Stimulated activated CD4-positive, alpha-beta T cell treated with anti-CD3 and anti-CD28 coated beads, Interleukin-1b, Interleukin-23, amount 100 ng/mL, for 1 hour (primary cell): ENCODE measurements around the gene UBTF.
A peak's percentile ranks its signal among the peaks of the same experiment; 100 is the strongest.

Experiments used
- DNase-seq, 2 donors: peaks; one replicate each; pipeline ENCODE4 v3.0.0-alpha.2; 2020; ENCODE audit warnings: low read depth in 2 of 2

Gene UBTF

DNA sequence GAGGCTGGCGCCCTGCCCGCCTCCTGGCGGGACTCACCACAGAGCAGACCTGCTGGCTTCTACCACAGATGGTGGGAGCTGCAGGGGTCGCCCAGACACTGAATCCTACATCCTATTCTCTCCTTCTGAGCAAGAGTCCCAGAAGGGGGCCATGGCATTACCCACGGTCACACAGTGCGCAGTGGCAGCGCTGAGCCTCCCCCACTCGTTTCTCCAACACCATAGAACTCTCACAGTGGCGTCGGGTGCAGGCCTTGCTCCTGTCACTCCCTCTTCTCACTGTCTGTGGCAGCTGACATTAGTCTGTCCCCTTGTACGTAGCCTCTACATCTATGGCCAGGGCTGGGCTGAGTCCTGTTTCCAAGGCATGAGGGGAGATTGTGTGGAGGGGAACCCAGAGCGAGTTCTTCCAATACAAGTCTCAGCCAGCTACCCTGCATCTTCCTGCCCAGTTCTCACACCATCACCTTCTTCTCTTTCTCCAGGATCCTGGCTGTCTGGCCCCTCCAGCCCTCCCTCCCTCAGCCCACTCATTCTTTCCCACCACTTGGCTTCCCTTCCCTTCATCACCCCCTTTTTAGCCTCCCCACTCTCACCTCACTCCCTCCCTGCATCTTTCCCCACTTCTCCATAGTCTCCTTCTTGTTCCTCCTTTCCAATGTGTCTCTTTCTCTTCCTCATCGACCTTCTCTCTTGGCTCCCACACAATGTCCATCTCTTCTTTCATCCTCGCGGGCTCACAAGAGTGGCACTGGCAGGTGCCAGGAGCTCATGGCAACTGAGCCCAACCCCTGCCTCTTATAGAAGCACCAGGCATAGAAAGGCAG is 5.9 kb downstream of the UBTF start:
- no peak for DNase-seq

DNA sequence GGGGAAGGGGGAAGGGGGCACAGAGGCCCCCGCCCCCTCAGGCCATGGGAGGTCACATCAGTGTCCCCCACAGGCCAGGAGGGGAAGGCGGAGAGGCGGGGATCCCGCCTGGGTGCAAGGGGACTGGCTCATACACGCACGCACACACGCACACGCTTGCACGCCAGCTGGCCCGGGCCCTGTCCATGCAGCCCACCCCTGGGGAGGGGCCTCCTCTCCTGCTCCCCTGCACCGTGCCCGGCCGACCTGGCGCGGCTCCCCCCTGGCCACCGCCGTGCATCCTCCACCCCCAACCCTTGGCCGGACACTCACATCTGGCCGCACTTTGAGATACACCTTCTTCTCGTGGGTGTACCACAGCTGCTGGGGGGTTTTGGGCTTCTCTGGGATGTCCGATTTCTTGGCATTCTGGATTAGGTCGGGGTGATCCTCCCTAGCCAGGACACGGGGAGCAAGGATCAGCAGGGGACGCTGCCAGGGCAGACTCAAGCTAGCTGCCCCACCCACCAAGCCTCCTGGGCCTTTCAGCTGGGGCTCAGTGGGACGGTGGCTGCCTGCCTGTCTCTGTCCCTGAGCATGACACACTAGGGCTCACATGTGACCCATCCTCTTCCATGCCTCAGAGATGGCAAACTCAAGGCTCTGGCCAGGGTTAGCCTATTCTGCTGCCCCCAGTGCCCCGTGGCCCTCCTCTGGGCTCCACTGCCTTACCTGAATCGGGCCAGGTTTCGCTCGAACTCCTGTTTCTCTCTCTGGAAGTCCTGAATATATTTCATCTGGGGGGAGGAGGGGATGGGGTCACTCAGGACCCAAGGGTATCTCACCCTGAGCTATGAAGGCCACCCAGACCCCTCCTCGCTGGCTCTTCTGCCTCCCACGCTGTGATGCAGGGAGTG is 6.7 kb downstream of the UBTF start:
- no peak for DNase-seq

DNA sequence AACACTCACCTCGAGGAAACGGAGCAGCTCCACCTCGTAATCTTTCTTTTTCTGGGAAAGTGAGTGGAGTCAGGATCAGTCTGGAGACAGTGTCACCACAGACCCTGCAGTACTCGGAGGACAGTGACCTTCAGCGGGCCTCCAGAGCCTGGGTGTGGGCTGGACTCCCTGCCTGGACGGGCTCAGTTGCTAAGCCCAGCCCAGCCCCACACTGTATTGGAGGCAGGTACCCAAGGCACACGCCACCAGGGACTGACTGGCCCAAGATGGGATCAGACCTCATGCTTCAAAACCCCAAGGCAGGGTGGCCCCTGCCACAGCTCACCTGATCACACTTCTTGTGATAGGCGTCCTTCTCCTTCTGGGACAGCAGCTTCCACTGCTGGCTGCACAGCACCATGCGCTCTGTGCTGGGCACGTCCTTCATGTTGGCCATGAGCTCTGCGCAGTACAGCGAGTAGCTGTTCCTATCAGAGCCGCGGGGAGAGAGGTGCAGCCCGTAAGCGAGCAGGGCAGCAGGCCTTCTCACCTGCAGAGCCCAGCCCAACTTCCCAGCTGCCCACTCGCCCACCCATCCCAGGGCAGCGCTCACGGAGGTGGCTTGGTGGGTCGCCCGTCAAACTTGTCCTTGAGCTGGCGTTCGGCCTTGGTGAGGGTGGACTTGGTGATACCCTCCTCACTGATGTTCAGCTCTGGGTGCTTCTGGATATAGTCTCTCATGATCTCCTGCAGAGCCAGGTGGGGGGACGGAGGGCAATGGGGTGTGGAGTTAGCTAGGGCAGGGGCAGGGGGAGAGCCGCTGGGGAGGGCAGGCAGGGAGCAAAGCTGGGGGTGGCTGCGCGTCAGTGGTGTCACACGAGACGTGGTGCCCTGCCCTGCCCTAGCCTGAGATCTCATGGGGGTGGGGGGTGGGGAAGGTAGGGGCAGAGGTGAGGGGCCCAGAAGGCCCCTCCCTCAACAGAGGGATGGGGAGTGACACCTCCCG is 7.9 kb downstream of the UBTF start:
- DNase-seq, result no peak

DNA sequence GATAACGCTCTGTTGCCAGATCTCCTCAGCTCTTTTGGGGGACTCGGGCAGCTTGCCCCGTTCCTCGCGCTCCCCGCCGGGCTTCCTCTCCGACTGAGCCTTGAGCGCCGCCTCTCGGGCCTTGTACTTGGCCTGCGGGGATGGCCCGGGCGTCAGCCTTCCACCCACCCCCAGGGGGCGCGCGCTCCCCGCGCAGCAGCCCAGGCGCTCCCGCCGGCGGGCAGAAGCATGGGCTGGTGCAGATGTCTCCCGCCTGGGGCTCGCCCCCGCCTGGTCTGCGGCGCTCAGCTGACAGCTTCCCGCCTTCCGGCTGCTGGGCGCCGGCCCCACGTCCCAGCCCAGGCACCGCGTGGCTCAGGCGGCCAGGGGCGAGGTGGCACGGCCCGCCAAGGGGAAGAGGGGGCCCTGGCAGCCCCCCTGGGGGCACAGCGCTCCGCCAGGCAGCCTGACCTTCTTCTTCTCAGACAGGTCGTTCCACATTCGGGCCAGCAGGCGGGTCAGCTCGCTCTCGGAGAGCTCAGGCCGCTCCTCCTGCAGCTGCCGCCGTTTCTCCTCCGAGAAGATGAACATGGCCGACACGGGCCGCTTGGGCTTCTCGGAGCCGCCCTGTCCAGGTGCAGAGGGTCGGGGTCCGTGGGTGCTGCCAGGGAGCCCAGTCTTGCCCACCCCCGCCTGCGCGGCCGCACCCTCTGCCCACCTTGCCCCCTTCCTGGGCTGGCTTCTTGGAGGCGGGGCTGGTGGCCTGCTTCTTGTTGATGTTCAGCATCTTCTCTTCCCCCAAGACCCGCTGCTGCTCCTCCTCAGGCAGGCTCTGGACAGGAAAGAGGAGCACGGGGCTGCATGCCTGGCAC is 8.9 kb downstream of the UBTF start:
- DNase-seq, result peak; percentile 84

DNA sequence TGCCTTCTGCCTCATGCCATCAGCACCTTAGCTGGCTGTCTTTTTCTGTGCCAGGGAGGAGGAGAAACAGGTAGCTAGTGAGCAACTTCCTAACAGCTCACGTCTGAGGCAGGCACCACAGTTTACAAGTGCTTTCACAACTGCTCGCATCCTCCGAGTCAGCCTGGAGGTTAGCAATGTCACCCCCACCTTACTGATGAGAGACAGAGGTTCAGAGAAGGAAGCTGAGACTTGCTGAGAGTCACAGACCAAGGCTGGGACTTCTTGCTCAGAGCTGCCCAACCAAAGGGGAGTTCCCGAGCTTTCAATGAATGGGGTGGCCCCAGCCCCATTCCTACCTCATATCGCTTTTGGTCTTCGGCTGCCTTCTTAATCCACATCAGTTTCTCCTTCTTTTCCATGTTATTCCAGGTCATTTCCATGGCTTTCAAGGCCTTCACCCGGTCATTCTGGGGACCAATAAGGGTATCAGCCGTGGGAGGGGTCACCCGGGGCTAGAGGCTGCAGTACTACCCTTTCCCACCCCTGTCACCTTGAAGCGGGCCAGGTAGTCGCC is 9.6 kb downstream of the UBTF start:
- DNase-seq, result no peak

DNA sequence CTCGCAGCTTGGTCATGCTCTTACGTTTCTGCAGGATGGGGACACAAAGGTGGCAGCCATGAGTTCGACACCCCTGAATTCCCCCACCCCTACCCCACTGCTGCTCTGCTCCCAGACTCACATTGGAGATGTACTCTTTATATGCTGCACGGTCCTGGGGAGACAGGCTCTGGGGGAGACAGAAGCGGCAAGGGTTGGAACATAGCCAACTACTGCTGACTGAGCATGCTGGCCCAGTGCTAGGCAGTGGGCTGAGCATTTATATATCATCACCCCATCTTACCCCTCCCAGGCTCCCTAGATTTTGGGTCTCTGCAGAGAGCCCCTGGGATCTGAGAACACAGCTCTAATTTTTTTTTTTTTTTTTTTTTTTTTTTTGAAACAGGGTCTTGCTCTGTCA is 11.7 kb downstream of the UBTF start:
- no peak for DNase-seq

DNA sequence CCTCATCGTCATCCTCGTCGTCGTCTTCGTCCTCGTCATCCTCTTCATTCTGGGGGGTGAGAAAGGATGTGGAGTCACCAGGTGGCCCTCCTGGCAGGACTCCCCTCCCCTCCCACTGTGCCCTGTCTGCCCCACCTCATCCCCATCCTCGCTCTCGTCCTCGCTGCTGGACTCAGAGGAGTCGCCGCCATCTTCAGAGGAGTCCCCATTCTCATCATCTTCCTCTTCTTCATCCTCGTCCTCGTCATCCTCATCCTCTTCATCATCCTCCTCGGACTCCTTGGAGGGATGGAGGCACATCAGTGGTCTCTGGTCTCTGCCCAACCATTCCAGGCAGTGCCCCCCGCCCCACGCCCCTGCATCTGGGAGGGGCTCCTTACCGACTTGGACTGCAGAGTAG is 12.2 kb downstream of the UBTF start:
- no peak for DNase-seq

DNA sequence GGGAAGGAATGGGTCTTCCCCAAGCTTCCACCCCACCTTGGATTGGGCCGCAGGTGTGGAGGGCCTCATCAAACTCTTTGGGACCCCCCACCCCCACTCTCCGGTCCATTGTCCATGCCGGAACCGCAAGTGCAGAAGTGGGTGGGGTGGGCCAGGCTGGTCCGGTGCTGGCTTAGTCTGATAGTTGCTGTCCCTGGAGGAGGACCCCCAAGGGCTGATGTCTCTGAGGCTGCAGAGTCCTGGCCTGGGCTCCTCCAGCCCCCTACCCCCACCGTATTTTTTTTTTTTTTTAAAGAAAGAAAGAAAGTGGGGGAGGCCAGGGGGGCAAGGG is 12.7 kb downstream of the UBTF start:
- no peak for DNase-seq

DNA sequence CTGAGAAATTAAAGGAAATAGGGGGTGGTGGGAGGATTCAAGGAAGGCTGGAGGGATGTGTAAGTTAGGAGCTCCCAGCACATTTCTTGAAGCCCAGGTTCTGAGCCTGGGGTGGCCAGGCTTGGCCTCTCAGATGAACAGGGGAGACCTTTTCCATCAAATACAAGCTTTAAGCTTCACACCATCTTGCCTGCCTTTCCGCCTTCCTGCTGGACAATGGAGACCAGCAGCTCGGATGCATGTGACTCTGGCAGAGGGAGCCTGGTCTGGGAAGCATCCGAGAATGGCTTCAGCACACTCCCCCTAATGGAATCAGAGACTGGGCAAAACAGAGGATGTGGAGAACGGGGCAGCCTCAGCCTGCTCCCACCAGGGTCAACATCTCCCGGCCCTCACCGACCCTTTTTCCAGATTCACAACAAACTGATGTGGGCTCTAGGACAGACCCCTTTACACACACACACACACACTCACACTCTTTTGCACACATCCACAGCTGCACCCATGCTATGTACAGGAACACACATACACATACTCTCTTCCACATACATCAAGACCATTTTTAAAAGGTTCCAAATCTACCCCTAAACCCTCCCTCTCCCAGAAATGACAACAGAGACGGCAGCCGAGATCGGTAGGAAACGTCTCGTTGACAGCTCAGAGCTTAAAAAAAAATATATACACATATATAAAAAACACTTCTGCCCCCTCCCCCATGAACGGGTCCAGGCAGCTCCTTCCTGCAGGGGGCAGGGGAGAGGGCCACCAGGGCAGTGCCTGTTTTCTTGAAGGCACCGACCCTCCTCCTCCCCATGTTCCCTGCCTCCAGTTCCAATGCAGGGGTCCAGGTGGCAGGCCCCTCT is 13.3 kb downstream of the UBTF start:
- no peak for DNase-seq

DNA sequence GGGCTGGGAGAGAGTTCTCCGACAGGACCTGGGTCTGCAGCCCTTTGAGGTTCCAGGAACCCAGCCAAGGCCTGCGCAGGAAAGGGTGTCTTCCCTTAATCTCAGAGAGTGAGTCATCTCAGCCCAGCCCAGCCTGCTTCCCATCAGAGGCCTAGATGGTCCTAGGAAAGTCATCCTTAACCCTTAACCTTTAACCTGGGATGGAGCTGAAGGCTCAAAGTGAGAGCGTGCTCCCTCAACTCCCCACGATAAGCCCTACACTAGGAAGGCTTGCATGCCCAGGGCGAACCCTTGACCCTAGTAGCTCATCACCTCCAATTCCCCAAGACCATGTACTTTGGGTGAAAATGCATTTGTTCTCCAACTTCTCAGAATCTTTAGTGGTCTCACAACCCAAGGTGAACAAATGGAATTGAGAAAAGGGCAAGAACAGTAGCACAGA is 15.0 kb downstream of the UBTF start:
- no peak for DNase-seq

DNA sequence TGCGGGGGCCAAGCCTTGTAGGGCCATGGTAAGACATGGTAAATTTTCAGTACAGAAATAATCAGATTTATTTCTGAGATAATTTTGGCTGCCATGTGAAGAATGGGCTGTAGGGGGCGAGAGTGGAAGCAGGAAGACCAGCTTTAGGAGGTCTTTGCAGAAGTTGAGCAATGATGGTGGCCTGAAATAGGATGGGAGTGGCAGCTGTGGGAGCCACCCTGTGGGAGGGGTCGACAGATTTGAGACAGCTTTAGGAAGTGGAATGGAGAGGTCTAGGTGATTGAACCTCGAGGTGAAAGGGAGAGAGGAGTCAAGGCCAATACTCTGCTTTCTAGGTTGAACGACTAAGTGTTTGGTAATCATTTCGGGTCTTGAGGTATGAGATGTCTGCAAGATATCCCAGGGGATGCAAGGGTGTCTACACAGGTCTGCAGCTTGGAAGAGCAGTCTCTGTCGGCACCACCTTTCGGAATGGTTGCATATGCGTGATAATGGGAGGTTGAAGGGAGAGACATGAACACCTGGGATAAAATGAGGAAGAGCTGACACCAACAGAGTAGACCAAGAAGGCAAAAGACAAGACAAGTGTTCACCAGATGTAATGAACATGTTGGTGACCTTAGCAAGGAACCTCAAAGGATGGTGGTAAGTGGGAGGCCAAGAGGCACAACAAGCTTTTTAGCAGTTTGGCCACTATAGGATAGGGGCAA is 15.6 kb downstream of the UBTF start:
- no peak for DNase-seq

DNA sequence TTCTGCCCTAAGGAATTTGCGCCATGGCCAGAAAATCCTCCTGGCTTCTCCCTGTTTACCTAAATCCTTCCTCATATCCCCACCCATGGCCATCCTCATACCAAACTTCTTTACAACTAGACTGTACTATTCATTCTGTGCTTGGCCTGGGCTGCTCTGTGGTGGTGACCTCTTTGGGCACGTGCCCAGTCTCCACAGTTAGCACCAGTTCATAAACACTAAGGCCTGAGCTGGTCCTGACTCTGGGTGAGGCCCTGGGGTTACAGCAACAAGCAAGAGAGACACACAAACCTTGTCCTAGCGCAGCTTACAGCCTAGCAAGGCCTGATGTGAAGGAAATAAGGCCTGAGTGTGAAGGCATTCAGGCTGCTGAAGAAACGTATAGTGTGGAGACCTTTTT is 16.7 kb downstream of the UBTF start:
- DNase-seq, result no peak

DNA sequence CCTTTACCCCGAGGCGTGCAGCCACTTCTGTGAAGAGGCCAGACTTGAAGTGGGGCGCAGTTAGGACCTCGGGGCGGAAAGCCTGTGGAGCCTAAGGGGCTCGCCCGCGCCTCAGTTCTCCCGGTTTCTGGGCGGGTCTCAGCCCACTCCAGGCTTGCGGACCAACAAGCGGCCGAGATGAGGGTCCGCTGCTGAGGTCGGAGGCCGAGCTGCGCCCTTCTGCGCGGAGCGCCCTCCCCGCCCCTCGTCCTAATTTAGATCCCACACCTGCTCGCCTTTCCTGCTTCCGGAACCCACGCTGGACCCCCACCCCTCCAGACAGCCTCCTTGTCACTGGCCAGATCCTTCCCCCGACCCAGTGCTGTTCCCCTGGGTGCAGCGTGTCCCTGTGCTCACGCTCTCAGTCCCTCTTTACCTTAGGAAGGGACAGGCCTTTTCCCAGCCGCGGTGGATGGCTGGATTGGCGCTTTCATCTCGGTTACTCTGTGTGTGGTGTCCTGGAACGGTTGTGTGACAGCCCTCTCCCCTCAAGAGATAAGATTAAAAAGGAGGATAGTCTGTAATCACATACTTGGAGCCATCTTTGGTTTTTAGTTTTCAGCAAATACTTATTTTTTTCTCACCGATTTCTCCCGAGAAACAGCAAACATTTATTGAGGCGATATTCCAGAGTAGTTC is 18.9 kb downstream of the UBTF start:
- DNase-seq, result no peak

DNA sequence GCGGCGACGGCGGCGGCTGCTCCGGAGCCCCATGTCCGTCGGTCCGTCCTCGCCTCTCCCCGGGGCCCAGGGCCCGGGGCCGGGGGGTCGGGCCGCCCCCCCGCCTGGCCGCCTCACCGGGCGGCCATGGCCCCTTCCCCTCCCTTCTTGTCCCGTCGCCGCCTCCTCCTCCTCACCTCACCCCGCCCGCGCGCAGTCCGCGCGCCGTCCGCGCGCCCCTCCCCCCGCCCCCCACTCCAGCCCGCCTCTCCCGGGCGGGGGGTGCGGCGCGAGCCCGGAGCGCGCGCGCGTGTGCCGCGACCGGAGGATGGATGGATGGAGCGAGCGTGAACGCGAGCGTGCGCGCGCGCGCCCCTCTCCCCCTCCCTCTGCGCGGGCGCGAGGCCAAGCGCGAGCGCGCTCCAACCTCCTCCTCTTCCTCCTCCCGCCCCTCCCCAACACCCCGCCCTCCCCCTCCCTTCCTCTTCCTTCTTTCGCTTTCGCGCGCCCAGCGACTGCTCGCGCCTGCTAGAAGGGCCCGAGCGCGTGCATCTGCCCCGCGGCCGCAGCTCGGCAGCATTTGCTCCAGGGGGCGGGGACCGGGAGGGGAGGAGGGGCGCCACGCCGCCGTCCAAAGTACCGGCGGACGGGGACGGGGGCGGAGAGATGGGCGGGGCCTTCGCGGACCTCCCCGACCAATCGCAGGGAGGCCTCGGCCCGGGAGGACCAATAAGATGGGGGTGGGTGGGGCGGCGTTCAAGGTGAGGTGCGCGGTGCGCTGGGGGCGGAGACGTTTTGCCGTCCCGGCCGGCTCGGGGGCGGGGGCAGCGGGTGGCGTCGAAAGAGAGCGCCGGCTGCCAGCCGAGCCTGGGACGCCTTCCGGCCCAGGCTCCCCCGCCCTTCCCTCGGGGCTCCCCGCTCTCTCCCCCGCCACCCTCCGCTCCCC is 19.7 kb downstream of the UBTF start, which contains the start of gene ATXN7L3:
Gene ATXN7L3, minus strand, starts transcription at position 332 of the 925 bp plus-strand sequence. CDS start 1,814 bp downstream, outside the sequence.
- peak; percentile 99 to 100 for DNase-seq

DNA sequence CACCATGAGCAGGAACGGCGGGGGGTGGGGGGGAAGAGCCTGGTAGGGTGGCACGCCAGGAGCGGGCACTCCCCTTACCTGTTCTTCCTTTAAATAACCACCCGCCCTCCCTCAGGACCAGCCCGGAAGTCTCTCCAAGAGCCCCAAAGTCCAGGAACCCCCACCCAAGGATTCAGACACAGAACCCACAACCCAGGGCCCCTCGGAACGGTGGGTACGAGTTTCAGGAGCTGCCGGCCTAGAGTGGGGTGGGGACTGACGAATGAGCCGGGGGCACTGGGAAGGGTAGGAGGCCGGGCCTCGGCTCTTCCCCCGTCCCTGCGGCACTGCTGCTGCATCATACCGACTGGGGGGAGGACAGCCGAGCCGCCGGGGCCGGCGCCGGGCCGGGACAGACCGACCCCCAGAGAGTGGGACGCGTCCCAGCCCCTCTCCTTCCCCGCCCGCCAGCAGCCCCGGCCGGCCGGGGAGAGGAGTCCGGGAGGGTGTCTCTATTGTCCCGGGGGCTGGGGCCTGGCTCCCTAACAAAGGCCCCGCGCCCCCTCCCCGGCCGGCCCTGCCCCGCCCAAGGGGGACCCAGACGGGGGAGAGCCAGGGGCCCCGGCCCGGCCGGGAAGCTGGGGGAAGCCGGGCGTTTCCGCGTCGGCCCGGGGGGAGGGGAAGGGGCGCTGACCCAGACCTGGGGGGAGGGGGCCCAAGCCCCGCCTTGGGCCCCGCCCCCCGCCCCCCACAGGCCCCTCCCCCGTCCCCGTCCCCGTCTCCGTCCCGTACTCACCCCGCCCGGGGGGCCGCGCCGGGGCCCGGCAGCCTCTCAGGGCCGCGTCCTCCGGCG is 20.5 kb downstream of the UBTF start:
- DNase-seq, result no peak
